Measurements from ENCODE around the gene SEL1L3. TPM values are rescaled to one million over a fixed set of nuclear protein-coding genes. Genes with fewer than 3 reads are reported as not detected.

SEL1L3 gene
- total and polyA plus RNA-seq, 12 donors, result 1.7 to 23.7 (median 4.9) TPM

DNA sequence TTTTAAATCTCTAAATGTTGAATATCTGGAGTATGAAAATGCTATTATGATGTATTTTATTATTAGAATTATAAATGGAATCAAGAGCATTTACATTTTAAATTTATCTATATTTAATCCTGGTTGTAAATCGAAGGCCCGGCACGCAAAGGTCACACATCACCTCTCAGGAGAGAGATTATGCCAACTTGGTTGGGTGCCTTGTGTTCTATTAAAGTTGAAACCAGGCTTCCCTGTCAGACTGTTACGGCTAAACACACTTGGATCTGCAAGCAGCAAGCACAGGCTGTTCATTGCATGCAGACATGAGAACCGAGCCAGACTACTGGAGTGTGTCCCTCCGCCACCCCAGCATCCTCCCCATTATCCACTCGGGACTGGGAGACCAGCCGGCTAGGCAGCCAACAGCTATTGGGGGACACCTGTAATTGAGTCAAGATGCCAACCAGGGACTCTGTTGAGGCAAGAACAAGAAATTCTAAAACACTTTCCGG lies 16.4 kb upstream of the SEL1L3 start:
- no peak for TF ChIP-seq CTCF (IDR thresholded peaks at IDR 0.05)
- no peak for TF ChIP-seq POLR2A (IDR thresholded peaks at IDR 0.05)
- whole genome bisulfite sequencing, 4 donors, result 77 to 84% (median 80%) methylated on average over 9 of the region's 9 CpGs
- intact Hi-C loops (cut with DNase I), result no loop called here

GRCh38 chr4:25878676-25879075 lies 15.9 kb upstream of the SEL1L3 start:
- no peaks in the 10 kb centered on the region for H3K9me3 ChIP-seq (replicated peaks in 1 of 3)
- DNase-seq, result no peak
- WGBS, 4 donors, result 46 to 64% (median 50%) methylated on average over 9 of the region's 9 CpGs
- TF ChIP-seq POLR2A (IDR thresholded peaks at IDR 0.05) (no peak), CTCF (IDR thresholded peaks at IDR 0.05) (no peak)
- no peaks in the 10 kb centered on the region for H3K27me3 ChIP-seq
- no peaks in the 10 kb centered on the region for H3K36me3 ChIP-seq (replicated peaks in 1 of 2)
- intact Hi-C loops (cut with DNase I), result no loop called here
- H3K4me1 ChIP-seq (replicated peaks in 1 of 2), result peaks cover 0 to 5% of the 10 kb centered on the region in 2 donors
- no peak overlapping the region for H3K27ac ChIP-seq
- H3K4me3 ChIP-seq, result no peak overlapping the region

More for the DNA sequence above, 16.4 kb upstream of the SEL1L3 start:
- H3K4me3 ChIP-seq, result no peak overlapping the region
- H3K4me1 ChIP-seq (replicated peaks in 1 of 2), result peaks cover 0 to 5% of the 10 kb centered on the region in 2 donors
- H3K9me3 ChIP-seq (replicated peaks in 1 of 3), result no peaks in the 10 kb centered on the region
- H3K27ac ChIP-seq, result no peak overlapping the region
- DNase-seq, result no peak
- no peaks in the 10 kb centered on the region for H3K36me3 ChIP-seq (replicated peaks in 1 of 2)
- no peaks in the 10 kb centered on the region for H3K27me3 ChIP-seq

DNA sequence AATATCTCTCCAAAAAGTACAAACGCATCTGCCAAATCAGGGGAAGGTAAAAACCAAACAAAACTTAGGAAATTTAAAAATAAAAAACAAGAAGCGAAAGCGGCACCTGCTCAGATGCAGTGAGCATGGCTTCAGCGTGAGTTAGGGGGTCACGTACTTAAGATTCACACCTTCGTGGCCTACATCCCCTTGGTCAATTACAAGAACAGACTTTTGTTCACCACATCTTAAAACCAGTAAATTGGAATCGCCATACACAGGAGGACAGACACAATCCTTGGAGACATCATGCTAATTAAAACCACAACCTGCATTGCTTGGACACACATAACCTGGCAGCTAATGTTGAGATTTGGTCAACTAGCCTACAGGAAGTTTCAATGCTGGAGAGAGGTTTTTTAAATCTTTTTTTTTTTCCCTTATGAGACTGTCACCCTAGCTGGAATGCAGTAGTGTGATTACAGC lies 12.5 kb upstream of the SEL1L3 start:
- no peak overlapping the region for H3K27ac ChIP-seq
- intact Hi-C loops (cut with DNase I), result no loop called here

DNA sequence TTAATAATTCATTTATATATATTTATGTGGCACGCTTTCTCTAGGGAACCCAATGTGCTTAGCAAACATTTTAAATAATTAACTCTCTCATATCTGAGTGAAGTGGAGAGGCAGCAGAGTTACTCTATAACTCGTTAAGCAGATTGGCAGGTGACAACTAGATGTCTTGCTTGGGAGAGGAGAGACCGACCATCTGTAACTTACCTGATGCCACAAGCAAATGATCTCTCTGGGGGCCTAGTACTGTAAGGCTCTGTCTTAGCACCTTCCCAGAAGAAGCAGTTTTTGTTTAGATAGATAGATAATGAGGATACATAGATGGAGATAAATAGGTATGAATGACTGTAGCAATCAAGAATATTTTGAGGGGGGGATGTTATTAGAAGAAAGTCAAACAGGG lies 11.9 kb upstream of the SEL1L3 start:
- no peaks in the 10 kb centered on the region for H3K4me1 ChIP-seq (replicated peaks in 1 of 2)
- H3K36me3 ChIP-seq (replicated peaks in 1 of 2), result no peaks in the 10 kb centered on the region
- H3K27ac ChIP-seq, result no peak overlapping the region
- H3K27me3 ChIP-seq, result no peaks in the 10 kb centered on the region
- intact Hi-C loops (cut with DNase I), result no loop called here
- whole genome bisulfite sequencing, 4 donors, result 90 to 92% (median 91%) methylated on average over 3 of the region's 3 CpGs
- TF ChIP-seq CTCF (IDR thresholded peaks at IDR 0.05) (no peak), POLR2A (IDR thresholded peaks at IDR 0.05) (no peak)
- H3K9me3 ChIP-seq (replicated peaks in 1 of 3), result no peaks in the 10 kb centered on the region
- no peak overlapping the region for H3K4me3 ChIP-seq
- no peak for DNase-seq

More for the DNA sequence above, 12.5 kb upstream of the SEL1L3 start:
- Histone ChIP-seq H3K4me3 (no peak overlapping the region), H3K4me1 (replicated peaks in 1 of 2) (no peaks in the 10 kb centered on the region), H3K9me3 (replicated peaks in 1 of 3) (no peaks in the 10 kb centered on the region), H3K27me3 (no peaks in the 10 kb centered on the region), H3K36me3 (replicated peaks in 1 of 2) (no peaks in the 10 kb centered on the region)
- 84 to 92% (median 87%) methylated on average over 7 of the region's 7 CpGs for WGBS, 4 donors
- DNase-seq, result no peak
- TF ChIP-seq CTCF (IDR thresholded peaks at IDR 0.05), result no peak
- TF ChIP-seq POLR2A (IDR thresholded peaks at IDR 0.05), result no peak
